Measurements from ENCODE around the gene GOLM1.

Gene GOLM1

DNA sequence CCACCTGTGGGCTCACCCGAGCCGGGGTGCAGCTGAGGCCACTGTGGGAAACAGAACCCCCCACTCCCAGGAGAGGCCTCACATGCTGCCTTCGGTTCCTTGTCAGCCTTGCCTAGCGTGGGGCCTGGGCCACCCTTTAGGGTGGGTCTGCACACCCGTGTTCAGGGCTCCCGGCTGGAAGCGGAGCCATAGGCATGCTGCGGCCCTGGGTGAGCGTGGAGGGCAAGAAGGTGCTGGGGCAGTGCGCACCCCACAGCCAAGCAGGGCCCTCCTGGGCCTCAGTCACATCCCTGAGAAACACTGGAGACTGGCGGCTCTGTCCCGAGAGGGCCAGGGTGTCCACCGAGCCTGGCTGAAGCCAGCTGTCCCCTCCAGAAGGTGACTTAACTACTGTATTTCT is 41.9 kb downstream of the GOLM1 start:
- Histone ChIP-seq H3K4me3 (ENCODE audit: low read depth, low read length) (no peak overlapping the region), H3K9me3 (ENCODE audit: control insufficient read depth, insufficient read depth, low read depth, low read length) (no peaks in the 10 kb centered on the region), H3K36me3 (ENCODE audit: control insufficient read depth in 2 of 2, insufficient read depth in 1 of 2, low read length in 2 of 2) (peaks cover 0 to 17% of the 10 kb centered on the region in 2 experiments; a peak in 2 of 3 replicates), H3K27ac (ENCODE audit: extremely low read depth, low read depth, low read length) (no peak overlapping the region), H3K4me1 (ENCODE audit: control insufficient read depth, insufficient read depth, low read length) (no peaks in the 10 kb centered on the region; the same call in 1 of the 2 replicates)
- no peak for TF ChIP-seq ZNF560 (tag by site-specific recombination; IDR thresholded peaks at IDR 0.05; ENCODE audit: borderline replicate concordance)
- no peak for TF ChIP-seq ZNF768 (tag by site-specific recombination; IDR thresholded peaks at IDR 0.05)
- TF ChIP-seq MZF1 (tag by site-specific recombination; IDR thresholded peaks at IDR 0.05; ENCODE audit: borderline replicate concordance), result no peak
- no peak for TF ChIP-seq KLF16 (tag by site-specific recombination; IDR thresholded peaks at IDR 0.05)
- no peak for TF ChIP-seq YY2 (tag by site-specific recombination; IDR thresholded peaks at IDR 0.05)
- TF ChIP-seq KLF10 (tag by site-specific recombination; IDR thresholded peaks at IDR 0.05), result no peak
- no peak for TF ChIP-seq ZNF626 (tag by site-specific recombination; IDR thresholded peaks at IDR 0.05)
- TF ChIP-seq SCRT2 (tag by site-specific recombination; IDR thresholded peaks at IDR 0.05), result no peak
- no peak for TF ChIP-seq KLF7 (tag by site-specific recombination; IDR thresholded peaks at IDR 0.05; ENCODE audit: borderline replicate concordance)
- no peak for TF ChIP-seq ZNF843 (tag by site-specific recombination; IDR thresholded peaks at IDR 0.05)
- TF ChIP-seq ZNF623 (tag by site-specific recombination; IDR thresholded peaks at IDR 0.05), result no peak
- CTCF ChIA-PET, result interaction anchor here (0.7 kb wide), 2 partner anchors 35 to 216 kb away, joined by 4 to 8 read pairs; no protein-coding TSS in a partner anchor
- POLR2A ChIA-PET, result no interaction called here

- Histone ChIP-seq H3K9me3 (ENCODE audit: control insufficient read depth, insufficient read depth, low read depth, low read length) (no peaks in the 10 kb centered on the region), H3K36me3 (ENCODE audit: control insufficient read depth in 2 of 2, insufficient read depth in 1 of 2, low read length in 2 of 2) (peaks cover 0 to 13% of the 10 kb centered on the region in 2 experiments; a peak in 2 of 3 replicates), H3K27ac (ENCODE audit: extremely low read depth, low read depth, low read length) (no peak overlapping the region), H3K4me3 (ENCODE audit: low read depth, low read length) (no peak overlapping the region), H3K4me1 (ENCODE audit: control insufficient read depth, insufficient read depth, low read length) (no peaks in the 10 kb centered on the region; the same call in 1 of the 2 replicates)
- TF ChIP-seq, protein P1, sequence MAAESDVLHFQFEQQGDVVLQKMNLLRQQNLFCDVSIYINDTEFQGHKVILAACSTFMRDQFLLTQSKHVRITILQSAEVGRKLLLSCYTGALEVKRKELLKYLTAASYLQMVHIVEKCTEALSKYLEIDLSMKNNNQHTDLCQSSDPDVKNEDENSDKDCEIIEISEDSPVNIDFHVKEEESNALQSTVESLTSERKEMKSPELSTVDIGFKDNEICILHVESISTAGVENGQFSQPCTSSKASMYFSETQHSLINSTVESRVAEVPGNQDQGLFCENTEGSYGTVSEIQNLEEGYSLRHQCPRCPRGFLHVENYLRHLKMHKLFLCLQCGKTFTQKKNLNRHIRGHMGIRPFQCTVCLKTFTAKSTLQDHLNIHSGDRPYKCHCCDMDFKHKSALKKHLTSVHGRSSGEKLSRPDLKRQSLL (tag by site-specific recombination; IDR thresholded peaks at IDR 0.05), result no peak
- TF ChIP-seq ZNF768 (tag by site-specific recombination; IDR thresholded peaks at IDR 0.05) (no peak), ZNF521 (tag by site-specific recombination; IDR thresholded peaks at IDR 0.05) (no peak), ZNF501 (tag by site-specific recombination; IDR thresholded peaks at IDR 0.05) (no peak), ZNF354C (tag by site-specific recombination; IDR thresholded peaks at IDR 0.05; ENCODE audit: borderline replicate concordance, low read depth) (no peak), IKZF3 (tag by site-specific recombination; IDR thresholded peaks at IDR 0.05) (no peak), ZNF610 (tag by site-specific recombination; IDR thresholded peaks at IDR 0.05; ENCODE audit: borderline replicate concordance) (no peak), SCRT1 (tag by site-specific recombination; IDR thresholded peaks at IDR 0.05; ENCODE audit: borderline replicate concordance) (no peak), ZNF16 (tag by site-specific recombination; IDR thresholded peaks at IDR 0.05; ENCODE audit: low read depth) (no peak), MZF1 (tag by site-specific recombination; IDR thresholded peaks at IDR 0.05; ENCODE audit: borderline replicate concordance) (no peak), MYNN (tag by site-specific recombination; IDR thresholded peaks at IDR 0.05; ENCODE audit: borderline replicate concordance) (no peak), ZNF561 (tag by site-specific recombination; IDR thresholded peaks at IDR 0.05; ENCODE audit: borderline replicate concordance) (no peak), ZNF677 (tag by site-specific recombination; IDR thresholded peaks at IDR 0.05) (no peak), ZNF133 (tag by site-specific recombination; IDR thresholded peaks at IDR 0.05) (no peak)
- TF ChIP-seq, protein P2, sequence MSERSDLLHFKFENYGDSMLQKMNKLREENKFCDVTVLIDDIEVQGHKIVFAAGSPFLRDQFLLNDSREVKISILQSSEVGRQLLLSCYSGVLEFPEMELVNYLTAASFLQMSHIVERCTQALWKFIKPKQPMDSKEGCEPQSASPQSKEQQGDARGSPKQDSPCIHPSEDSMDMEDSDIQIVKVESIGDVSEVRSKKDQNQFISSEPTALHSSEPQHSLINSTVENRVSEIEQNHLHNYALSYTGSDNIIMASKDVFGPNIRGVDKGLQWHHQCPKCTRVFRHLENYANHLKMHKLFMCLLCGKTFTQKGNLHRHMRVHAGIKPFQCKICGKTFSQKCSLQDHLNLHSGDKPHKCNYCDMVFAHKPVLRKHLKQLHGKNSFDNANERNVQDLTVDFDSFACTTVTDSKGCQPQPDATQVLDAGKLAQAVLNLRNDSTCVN (tag by site-specific recombination; optimal IDR thresholded peaks at IDR 0.05), result no peak
- TF ChIP-seq, protein P3, sequence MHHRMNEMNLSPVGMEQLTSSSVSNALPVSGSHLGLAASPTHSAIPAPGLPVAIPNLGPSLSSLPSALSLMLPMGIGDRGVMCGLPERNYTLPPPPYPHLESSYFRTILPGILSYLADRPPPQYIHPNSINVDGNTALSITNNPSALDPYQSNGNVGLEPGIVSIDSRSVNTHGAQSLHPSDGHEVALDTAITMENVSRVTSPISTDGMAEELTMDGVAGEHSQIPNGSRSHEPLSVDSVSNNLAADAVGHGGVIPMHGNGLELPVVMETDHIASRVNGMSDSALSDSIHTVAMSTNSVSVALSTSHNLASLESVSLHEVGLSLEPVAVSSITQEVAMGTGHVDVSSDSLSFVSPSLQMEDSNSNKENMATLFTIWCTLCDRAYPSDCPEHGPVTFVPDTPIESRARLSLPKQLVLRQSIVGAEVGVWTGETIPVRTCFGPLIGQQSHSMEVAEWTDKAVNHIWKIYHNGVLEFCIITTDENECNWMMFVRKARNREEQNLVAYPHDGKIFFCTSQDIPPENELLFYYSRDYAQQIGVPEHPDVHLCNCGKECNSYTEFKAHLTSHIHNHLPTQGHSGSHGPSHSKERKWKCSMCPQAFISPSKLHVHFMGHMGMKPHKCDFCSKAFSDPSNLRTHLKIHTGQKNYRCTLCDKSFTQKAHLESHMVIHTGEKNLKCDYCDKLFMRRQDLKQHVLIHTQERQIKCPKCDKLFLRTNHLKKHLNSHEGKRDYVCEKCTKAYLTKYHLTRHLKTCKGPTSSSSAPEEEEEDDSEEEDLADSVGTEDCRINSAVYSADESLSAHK (tag by site-specific recombination; IDR thresholded peaks at IDR 0.05), result no peak
- POLR2A ChIA-PET, result no interaction called here
- CTCF ChIA-PET, result no interaction called here
Observed at GRCh38 chr9:86054695-86055094, 44.7 kb downstream of the GOLM1 start.

All from HEK293 (cell line).